Frontal cortex (tissue), 4 donors: ENCODE results near the gene SLC5A3. TPM values are rescaled to one million over a fixed set of nuclear protein-coding genes. Genes with fewer than 3 reads are reported as not detected.

ENCODE experiments used
- DNase-seq, 2 donors: peaks; one replicate each; pipeline ENCODE4 v3.0.0; 2012; ENCODE audit warnings: low spot score in 2 of 2
- FAIRE-seq: peaks from 2 replicates; lab custom pipeline; 2012; peaks lifted over from hg19 to GRCh38; lab: Jason Lieb, UNC
- total RNA-seq: library from RNA; depleted of rRNA; stranded (reverse); fragments of >200 nt; gene quantifications from one replicate; pipeline ENCODE4 v1.2.3, GENCODE V29; 2014
- donor health status: control.
- donor health status: control.
- donor health status: control.

The SLC5A3 gene
- total RNA-seq, 1 donor from 2014 or later, result 54.2 TPM

- no peak for DNase-seq
- FAIRE-seq, result no peak
Measured at GRCh38 chr21:34092262-34092921, 19.0 kb downstream of the SLC5A3 start.

DNA sequence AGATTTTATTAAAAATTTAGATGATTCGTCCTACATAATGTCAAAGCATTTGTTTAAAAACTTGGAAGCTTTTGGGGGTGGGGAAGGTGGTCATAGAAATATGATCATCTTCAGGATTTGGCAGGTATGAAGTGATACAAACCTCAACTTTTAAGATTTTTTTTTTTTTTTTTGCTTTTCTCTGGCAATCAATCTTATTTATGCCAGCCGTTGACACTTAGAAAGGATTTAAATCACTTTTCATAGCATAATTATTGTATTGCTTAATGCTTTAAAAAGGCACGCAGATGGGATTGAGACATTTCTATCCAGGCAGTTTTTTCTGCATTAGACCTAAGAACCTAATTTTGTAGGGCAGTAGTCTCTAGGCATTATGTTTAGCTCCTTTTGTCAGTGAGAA lies 19.7 kb downstream of the SLC5A3 start:
- DNase-seq (no peak), FAIRE-seq (no peak)

DNA sequence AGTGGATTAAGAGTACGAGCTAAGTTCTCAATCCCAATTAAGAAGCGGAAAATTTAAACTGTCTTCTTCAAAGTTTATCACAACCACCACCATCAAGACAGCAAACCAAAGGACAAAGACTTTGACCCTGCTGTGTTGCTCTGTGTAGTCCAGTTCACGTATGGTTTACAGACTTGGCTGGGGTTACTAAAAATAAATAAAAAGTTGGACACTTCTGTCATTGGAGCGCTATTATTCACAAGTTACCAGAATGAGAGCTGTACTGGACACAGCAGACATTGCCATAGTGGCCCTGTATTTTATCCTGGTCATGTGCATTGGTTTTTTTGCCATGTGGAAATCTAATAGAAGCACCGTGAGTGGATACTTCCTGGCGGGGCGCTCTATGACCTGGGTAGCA lies 21.6 kb downstream of the SLC5A3 start:
- FAIRE-seq (no peak), DNase-seq (no peak)

DNA sequence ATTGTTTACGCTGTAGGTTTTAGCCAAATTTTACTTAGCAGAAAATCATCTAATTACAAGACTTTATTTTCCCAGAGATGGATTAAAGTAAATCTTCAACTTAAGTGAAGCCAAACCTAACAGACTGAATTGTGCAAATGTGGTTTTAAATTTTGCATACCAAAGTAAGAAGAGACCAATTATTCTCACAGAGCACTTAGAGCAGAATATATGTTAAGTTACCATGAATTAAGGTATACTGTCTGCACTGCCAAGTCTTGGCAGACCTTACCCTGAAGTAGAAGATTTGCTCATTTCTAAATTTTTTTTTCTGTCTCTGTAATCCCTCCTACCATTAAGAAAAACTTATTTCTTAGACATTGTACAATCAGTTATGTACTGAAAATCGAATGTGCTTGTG lies 24.1 kb downstream of the SLC5A3 start:
- FAIRE-seq, result no peak
- no peak for DNase-seq

GRCh38 chr21:34100337-34100736 lies 27.0 kb downstream of the SLC5A3 start:
- DNase-seq (no peak), FAIRE-seq (no peak)

GRCh38 chr21:34100790-34101189 lies 27.4 kb downstream of the SLC5A3 start:
- no peak for FAIRE-seq
- DNase-seq, result no peak

DNA sequence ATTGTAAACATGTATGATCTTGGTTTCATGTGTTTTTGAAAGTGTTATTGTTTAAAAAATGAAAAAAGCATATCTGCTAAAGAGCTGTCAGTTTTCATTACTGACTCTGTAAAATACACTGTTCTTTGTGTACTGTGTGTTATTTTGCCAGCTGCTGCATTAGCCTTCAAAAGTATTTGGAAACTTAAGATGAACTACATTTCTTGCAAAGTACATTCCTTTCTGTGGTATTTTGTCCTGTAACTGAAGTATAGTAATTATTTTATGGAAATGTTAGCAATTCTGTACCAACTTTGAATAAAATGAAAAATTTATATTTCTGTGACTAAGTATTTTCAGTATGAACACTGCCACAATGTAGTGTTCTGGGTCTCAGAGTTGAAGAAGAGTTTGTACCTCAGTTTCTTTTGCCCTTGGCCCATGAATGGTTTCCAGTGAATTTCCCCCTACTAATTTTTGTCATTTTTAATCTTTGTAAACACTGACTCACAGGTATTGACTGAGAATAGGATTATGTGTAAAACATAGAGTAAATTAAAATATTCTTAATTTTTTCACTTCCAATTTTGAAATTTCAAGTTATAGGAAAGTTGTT lies 32.7 kb downstream of the SLC5A3 start:
- FAIRE-seq, result no peak

DNA sequence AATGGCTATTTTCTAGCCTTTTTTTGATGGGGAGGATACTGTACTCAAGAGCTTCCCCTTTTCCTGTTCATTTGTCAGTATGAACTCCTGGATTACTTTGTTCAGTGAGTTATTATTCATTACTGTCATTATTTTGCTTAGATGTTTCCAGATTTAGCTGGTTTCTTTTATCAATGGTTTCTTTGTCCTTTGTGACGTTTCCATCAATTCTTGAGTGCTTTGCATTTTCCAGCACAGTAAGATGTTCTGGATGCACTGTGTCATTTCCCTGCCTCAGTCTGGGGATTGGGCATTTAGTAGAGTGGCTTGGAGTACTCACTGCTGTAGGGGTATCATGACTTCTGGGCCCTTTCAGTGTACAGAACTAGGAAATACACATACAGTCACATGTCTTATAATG lies 34.2 kb downstream of the SLC5A3 start:
- no peak for FAIRE-seq
- no peak for DNase-seq

More for the DNA sequence above, 32.7 kb downstream of the SLC5A3 start:
- DNase-seq, result no peak

- DNase-seq, result no peak
- no peak for FAIRE-seq
Measured at GRCh38 chr21:34109075-34109474, 35.7 kb downstream of the SLC5A3 start.

GRCh38 chr21:34110594-34111202 lies 37.3 kb downstream of the SLC5A3 start:
- DNase-seq (no peak), FAIRE-seq (no peak)

- DNase-seq (no peak), FAIRE-seq (no peak)
Measured at GRCh38 chr21:34112316-34113033, 39.1 kb downstream of the SLC5A3 start.

GRCh38 chr21:34113842-34114241 lies 40.5 kb downstream of the SLC5A3 start:
- DNase-seq, result no peak
- FAIRE-seq, result no peak

- DNase-seq (no peak), FAIRE-seq (no peak)
Measured at GRCh38 chr21:34115160-34115559, 41.8 kb downstream of the SLC5A3 start.

DNA sequence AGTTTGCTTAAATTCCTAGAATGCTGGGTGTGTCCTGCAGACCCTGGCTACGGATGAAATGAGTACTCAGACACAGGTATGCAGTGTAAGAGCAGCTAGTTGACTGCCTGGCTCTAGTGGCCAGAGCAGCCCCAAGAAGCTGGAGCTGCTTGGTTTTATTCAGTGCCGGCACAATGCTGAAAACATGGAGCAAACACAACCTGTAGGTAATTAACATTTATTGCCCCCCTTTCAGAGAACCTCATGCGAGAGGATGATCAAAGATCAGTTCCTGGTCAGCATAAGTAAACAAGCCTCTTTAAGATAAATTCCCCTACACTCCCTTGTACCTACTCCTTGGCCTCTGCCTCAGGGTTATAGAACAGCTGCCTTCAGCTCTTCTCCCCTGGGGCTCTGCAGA lies 43.2 kb downstream of the SLC5A3 start:
- no peak for FAIRE-seq

GRCh38 chr21:34120867-34121266 lies 47.5 kb downstream of the SLC5A3 start:
- FAIRE-seq (no peak), DNase-seq (no peak)

More for the DNA sequence above, 43.2 kb downstream of the SLC5A3 start:
- no peak for DNase-seq

GRCh38 chr21:34122047-34122446 lies 48.7 kb downstream of the SLC5A3 start:
- DNase-seq (no peak), FAIRE-seq (no peak)

Other genes with a start within 250 kb of the SLC5A3 start
- gene ATP5PO, start 157.8 kb upstream of the SLC5A3 start, total RNA-seq, result 183 TPM
- gene MRPS6, start within 50 bp of the SLC5A3 start, total RNA-seq, result 20.0 TPM